ENCODE data around the gene YJU2. TPM values are rescaled to one million over a fixed set of nuclear protein-coding genes. Genes with fewer than 3 reads are reported as not detected.
A peak's percentile ranks its signal among the peaks of the same experiment; 100 is the strongest.

The YJU2 gene
- total and polyA plus RNA-seq, 2 of the 8 experiments (the other 6 are each of a cell fraction or from before 2014, with no cell fraction given), result 26.8 to 27.7 TPM

DNA sequence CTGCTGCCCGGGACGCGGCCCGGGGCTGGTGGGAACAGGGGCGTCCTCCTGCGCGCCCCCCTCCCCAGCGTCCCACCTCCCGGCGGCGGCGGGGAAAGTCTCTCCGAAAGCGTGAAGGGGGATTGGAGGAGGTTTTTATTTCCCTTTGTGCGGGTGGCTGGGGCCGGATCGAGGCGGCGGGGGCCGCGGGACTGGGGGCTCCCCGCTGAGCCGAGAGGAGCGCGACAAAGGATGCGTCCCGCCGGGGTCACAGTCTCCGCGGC is 32.3 kb downstream of the YJU2 start:
- H2BK15ac ChIP-seq (ENCODE audit: low read length), result no peak overlapping the region
- H3K4me1 ChIP-seq (replicated peaks in 1 of 4; ENCODE audit: control insufficient read depth in 3 of 4, insufficient read depth in 4 of 4, low read length in 3 of 4), result peaks cover 0 to 2% (median under 1%) of the 10 kb centered on the region in 4 experiments; a peak in 5 of 7 replicates
- FAIRE-seq (no peak), DNase-seq (ENCODE audit: low read depth in 1 of 2, low spot score in 2 of 2) (peak in 1 of 2 experiments; percentile 60)
- no peak overlapping the region for H3K56ac ChIP-seq (replicated peaks; ENCODE audit: insufficient read length, low read depth, low read length)
- H2BK12ac ChIP-seq (ENCODE audit: low read depth, low read length), result no peak overlapping the region
- TF ChIP-seq BACH1 (IDR thresholded peaks at IDR 0.05; ENCODE audit: low read length) (no peak), RNF2 (IDR thresholded peaks at IDR 0.05; ENCODE audit: borderline replicate concordance, low read depth, low read length, missing control alignments, poor library complexity, severe bottlenecking) (no peak), JUN (IDR thresholded peaks at IDR 0.05; ENCODE audit: low read depth, low read length) (no peak), JUND (IDR thresholded peaks at IDR 0.05; ENCODE audit: low read length) (no peak), TAF1 (IDR thresholded peaks at IDR 0.05; ENCODE audit: low read depth, low read length) (peak; percentile 34; the same call in 1 of the 2 replicates), KDM4A (IDR thresholded peaks at IDR 0.05; ENCODE audit: low read depth, low read length, severe bottlenecking) (peak; percentile 70), ASH2L (IDR thresholded peaks at IDR 0.05; ENCODE audit: low read length) (peak; percentile 39)
- no peak overlapping the region for H2BK20ac ChIP-seq (ENCODE audit: low read length)
- 3% methylated on average over 6 of the region's 30 CpGs; no CpG with 5 or more reads in 1 of the 2 experiments for WGBS, 2 experiments (ENCODE audit: extremely low coverage in 1 of 2, insufficient coverage in 1 of 2, insufficient read length in 1 of 2, insufficient replicate concordance in 2 of 2, low coverage in 1 of 2, low lambda C conversion rate in 2 of 2, missing lambda C conversion rate in 1 of 2)
- no peak overlapping the region for H2BK5ac ChIP-seq (ENCODE audit: low read depth, low read length)
- H3K9me3 ChIP-seq (ENCODE audit: insufficient read depth in 2 of 2, low read depth in 1 of 2, low read length in 1 of 2), result no peaks in the 10 kb centered on the region
- H3K4me2 ChIP-seq (ENCODE audit: insufficient read depth in 1 of 2, low read depth in 2 of 2, low read length in 2 of 2), result peak overlapping the region; percentile 78 to 88
- H2BK120ac ChIP-seq (replicated peaks; ENCODE audit: low read depth, low read length), result no peak overlapping the region
- peak overlapping the region; percentile 86; the same call in 1 of the 2 replicates for H4K8ac ChIP-seq (ENCODE audit: extremely low read depth, insufficient read depth, low read length)
- no peak overlapping the region for H3K27ac ChIP-seq (ENCODE audit: low read depth, low read length)
- CTCF ChIA-PET (ENCODE audit: partially characterized antibody), result interaction anchor here (0.8 to 14.6 kb wide), 4 partner anchors 12 to 67 kb away, joined by 5 to 311 read pairs (median 16); partner anchors contain the start of genes MPND and STAP2
- no peaks in the 10 kb centered on the region for H3K79me1 ChIP-seq (ENCODE audit: low read depth, low read length)
- POLR2A ChIA-PET (ENCODE audit: partially characterized antibody), result interaction anchor here (0.6 to 2.4 kb wide), 7 partner anchors 11 to 732 kb away, joined by 3 to 11 read pairs (median 3); no protein-coding TSS in a partner anchor
- H2AK5ac ChIP-seq (ENCODE audit: low read depth, low read length), result no peak overlapping the region
- H3K36me3 ChIP-seq (ENCODE audit: control insufficient read depth in 2 of 4, insufficient read depth in 4 of 4, low read length in 3 of 4), result no peaks in the 10 kb centered on the region
- H3K23ac ChIP-seq (ENCODE audit: insufficient read length), result no peak overlapping the region
- H3K27me3 ChIP-seq (replicated peaks in 1 of 4; ENCODE audit: control insufficient read depth in 3 of 4, extremely low read depth in 1 of 4, insufficient read depth in 3 of 4, low read length in 3 of 4), result peaks cover 9 to 35% (median 29%) of the 10 kb centered on the region in 4 experiments
- H3K18ac ChIP-seq (ENCODE audit: extremely low read depth, low read length), result no peak overlapping the region; the same call in 1 of the 2 replicates
- no peaks in the 10 kb centered on the region for H3K79me2 ChIP-seq (ENCODE audit: control insufficient read depth in 1 of 2, insufficient read depth in 2 of 2, low read length in 2 of 2)
- peaks cover 9% of the 10 kb centered on the region; the same call in 1 of the 2 replicates for H3K23me2 ChIP-seq (ENCODE audit: low read depth, low read length)
- no peak overlapping the region for H3K4ac ChIP-seq (replicated peaks; ENCODE audit: insufficient read length, low read depth, low read length)
- no peak overlapping the region for H2AFZ ChIP-seq (ENCODE audit: low read length)
- peak overlapping the region; percentile 49 to 88 (median 57) for H3K4me3 ChIP-seq (ENCODE audit: extremely low read depth in 1 of 4, insufficient read depth in 2 of 4, low read depth in 3 of 4, low read length in 4 of 4)
- no peak overlapping the region for H4K5ac ChIP-seq (ENCODE audit: insufficient read length, low read depth, low read length)
- H3K9ac ChIP-seq (replicated peaks in 1 of 4; ENCODE audit: extremely low read depth in 1 of 4, low read depth in 3 of 4, low read length in 3 of 4), result no peak overlapping the region
- H4K91ac ChIP-seq (replicated peaks; ENCODE audit: insufficient read length, low read length), result no peak overlapping the region
- H4K20me1 ChIP-seq (replicated peaks in 1 of 2; ENCODE audit: control insufficient read depth in 1 of 2, insufficient read depth in 2 of 2, low read length in 2 of 2), result no peaks in the 10 kb centered on the region
- H3K14ac ChIP-seq (ENCODE audit: insufficient read length), result no peak overlapping the region
